Mesothelial cell of epicardium (in vitro differentiated cells): ENCODE results near the gene TRMT2A. TPM values are rescaled to one million over a fixed set of nuclear protein-coding genes. Genes with fewer than 3 reads are reported as not detected.

Experiments used
- DNase-seq, 2 experiments: peaks; one replicate each; pipeline ENCODE4 v3.0.0; 2021; ENCODE audit warnings: low spot score in 2 of 2; ENCODE audit not compliant: unreplicated experiment in 2 of 2
- H3K27ac Mint-ChIP-seq: 2 replicates; pipeline ENCODE4 v1.8.0; 2021; ENCODE audit warnings: mixed read lengths
- H3K27me3 Mint-ChIP-seq: 2 replicates; pipeline ENCODE4 v1.8.0; 2021; ENCODE audit warnings: low read depth, mixed read lengths
- H3K36me3 Mint-ChIP-seq: 2 replicates; pipeline ENCODE4 v1.8.0; 2021; ENCODE audit warnings: mixed read lengths
- H3K4me1 Mint-ChIP-seq: 2 replicates; pipeline ENCODE4 v1.8.0; 2021; ENCODE audit warnings: mixed read lengths
- H3K4me3 Mint-ChIP-seq: 2 replicates; pipeline ENCODE4 v1.8.0; 2021; ENCODE audit warnings: mild to moderate bottlenecking, moderate library complexity, mixed read lengths
- H3K9me3 Mint-ChIP-seq: 2 replicates; pipeline ENCODE4 v1.8.0; 2021; ENCODE audit warnings: mixed read lengths
- CTCF ChIP-seq: fragments of 200-600 bp; sonication (generic); IDR thresholded peaks from one replicate; pipeline ENCODE4 v1.5.0; 2021; ENCODE audit warnings: antibody characterized with exemption; ENCODE audit not compliant: unreplicated experiment
- total RNA-seq: library from RNA; stranded (reverse); gene quantifications from 3 replicates; pipeline ENCODE4 v1.2.1, GENCODE V29; 2021

TRMT2A gene
- total RNA-seq, 1 donor from 2014 or later: 76.0 TPM

- Mint-ChIP-seq H3K36me3 (no peaks in the 10 kb centered on the region), H3K27ac (no peak overlapping the region), H3K9me3 (no peaks in the 10 kb centered on the region), H3K4me3 (no peak overlapping the region), H3K27me3 (no peaks in the 10 kb centered on the region), H3K4me1 (no peaks in the 10 kb centered on the region)
- TF ChIP-seq CTCF: no peak
- no peak for DNase-seq
These were observed 25.9 kb upstream of the TRMT2A start for GRCh38 chr22:20142711-20143621.

DNA sequence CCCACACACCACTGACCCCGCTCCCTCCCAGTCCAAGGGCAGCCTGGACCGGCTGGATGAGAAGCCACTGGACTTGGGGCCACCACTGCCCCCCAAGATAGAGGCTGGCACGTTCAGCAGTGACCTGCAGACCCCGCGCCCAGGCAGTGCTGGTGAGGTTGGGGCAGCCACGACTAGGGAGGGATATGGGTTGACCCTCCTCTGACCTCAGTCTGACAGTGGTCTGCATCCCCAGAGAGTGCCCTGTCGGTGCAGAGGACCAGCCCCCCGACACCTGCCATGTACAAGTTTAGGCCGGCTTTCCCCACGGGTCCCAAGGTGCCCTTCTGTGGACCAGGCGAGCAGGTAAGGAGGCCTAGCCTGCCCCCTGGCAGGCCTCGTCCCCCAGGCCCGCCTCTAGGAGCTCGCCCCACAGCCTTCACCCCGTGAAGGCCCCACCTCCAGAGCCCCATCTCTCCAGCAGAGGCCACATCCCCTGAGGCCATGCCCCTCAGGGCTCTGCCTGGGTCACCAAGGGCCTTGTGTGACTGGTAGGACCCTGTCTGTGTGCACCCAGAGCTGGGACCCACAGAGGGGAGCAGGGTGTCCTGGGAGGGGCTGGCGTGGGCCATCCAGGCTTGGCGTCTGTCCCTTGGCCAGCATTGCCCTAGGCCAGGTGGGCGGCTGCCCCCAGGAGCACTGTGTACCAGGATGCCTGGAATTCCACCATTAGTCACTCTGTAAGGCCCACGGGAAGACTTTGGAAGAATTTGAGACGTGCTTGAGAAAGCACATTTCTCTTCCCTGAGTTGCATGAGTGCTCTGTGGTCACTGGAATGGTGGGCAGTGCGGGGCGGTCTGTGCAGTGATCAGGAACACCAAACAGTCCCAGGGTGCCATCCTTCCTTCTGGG lies 24.4 kb upstream of the TRMT2A start:
- Mint-ChIP-seq H3K4me1 (peaks cover 3% of the 10 kb centered on the region), H3K9me3 (no peaks in the 10 kb centered on the region), H3K36me3 (no peaks in the 10 kb centered on the region), H3K4me3 (no peak overlapping the region), H3K27me3 (no peaks in the 10 kb centered on the region), H3K27ac (no peak overlapping the region)
- no peak for DNase-seq
- no peak for TF ChIP-seq CTCF

DNA sequence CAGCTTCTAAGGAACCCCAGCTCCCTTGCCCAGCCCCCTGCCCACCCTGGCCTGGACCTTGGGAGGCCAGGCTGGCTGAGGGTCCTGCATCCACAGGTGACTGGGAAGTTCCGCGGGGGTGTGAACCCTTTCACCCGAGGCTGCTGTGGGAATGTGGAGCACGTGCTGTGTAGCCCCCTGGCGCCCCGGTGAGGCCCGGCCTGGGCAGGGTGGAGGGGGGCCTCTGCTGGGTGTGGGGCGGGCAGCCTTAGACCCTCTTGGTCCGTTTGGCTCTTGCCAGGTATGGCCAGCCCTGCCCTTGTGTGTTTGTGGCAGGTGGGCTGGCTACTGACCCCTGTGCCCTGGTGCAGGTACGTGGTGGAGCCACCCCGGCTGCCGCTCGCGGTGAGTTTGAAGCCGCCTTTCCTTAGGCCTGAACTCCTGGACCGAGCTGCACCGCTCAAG lies 23.5 kb upstream of the TRMT2A start:
- Mint-ChIP-seq H3K4me3 (no peak overlapping the region), H3K27me3 (no peaks in the 10 kb centered on the region), H3K4me1 (peaks cover 5% of the 10 kb centered on the region), H3K27ac (no peak overlapping the region), H3K9me3 (no peaks in the 10 kb centered on the region), H3K36me3 (no peaks in the 10 kb centered on the region)
- DNase-seq: no peak
- no peak for TF ChIP-seq CTCF

DNA sequence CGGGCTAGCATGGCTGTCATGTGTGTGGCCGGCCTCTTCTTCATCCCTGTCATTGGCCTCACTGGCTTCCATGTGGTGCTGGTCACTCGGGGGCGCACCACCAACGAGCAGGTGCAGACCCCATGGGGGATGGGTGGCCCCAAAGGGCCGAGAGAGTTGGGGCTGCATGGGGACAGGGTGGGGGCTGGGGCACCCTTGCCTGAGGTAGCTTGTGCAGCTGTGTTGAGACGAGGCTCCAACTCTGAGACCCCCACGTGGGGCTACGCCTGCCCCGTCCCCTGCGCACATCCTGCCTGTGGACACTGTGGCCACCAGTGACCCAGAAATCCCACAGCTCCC lies 23.1 kb upstream of the TRMT2A start:
- H3K9me3 Mint-ChIP-seq: no peaks in the 10 kb centered on the region
- no peak overlapping the region for H3K27ac Mint-ChIP-seq
- no peaks in the 10 kb centered on the region for H3K27me3 Mint-ChIP-seq
- no peak overlapping the region for H3K4me3 Mint-ChIP-seq
- no peak for DNase-seq
- peaks cover 5% of the 10 kb centered on the region for H3K4me1 Mint-ChIP-seq
- no peaks in the 10 kb centered on the region for H3K36me3 Mint-ChIP-seq
- no peak for TF ChIP-seq CTCF

DNA sequence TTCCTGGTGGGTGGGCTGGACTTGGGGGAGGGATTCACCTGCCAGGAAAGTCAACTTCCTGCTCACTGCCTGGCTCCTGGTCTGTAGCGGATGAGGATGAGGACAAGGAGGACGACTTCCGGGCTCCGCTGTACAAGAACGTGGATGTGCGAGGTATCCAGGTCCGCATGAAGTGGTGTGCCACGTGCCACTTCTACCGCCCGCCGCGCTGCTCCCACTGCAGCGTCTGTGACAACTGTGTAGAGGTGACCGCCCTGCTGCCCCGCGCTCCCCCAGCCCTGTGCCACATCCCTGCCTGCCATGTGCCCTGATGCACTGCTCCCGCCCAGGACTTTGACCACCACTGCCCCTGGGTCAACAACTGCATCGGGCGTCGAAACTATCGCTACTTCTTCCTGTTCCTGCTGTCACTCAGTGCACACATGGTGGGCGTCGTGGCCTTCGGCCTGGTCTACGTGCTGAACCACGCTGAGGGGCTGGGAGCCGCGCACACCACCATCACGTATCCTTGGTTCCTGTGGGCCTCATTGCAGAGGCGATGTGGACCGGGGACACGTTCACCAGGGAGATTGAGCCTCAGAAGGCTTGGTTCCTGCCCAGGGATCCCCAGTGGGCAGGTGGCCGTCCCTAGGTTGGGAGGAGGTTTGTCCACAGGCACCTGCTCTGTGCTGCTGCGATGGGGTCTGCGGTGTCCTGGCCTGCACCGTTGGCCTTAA lies 22.5 kb upstream of the TRMT2A start:
- H3K4me3 Mint-ChIP-seq: no peak overlapping the region
- no peak overlapping the region for H3K27ac Mint-ChIP-seq
- H3K9me3 Mint-ChIP-seq: no peaks in the 10 kb centered on the region
- no peak for TF ChIP-seq CTCF
- no peaks in the 10 kb centered on the region for H3K27me3 Mint-ChIP-seq
- H3K36me3 Mint-ChIP-seq: no peaks in the 10 kb centered on the region
- H3K4me1 Mint-ChIP-seq: peaks cover 5% of the 10 kb centered on the region
- DNase-seq: no peak
